Measurements from ENCODE around the gene ADPRHL1.

The ADPRHL1 gene

GRCh38 chr13:113486698-113487097 is 33.4 kb upstream of the ADPRHL1 start:
- TF ChIP-seq CTCF (IDR thresholded peaks at IDR 0.05), result no peak

GRCh38 chr13:113485545-113485944 is 32.3 kb upstream of the ADPRHL1 start:
- no peak for TF ChIP-seq CTCF (IDR thresholded peaks at IDR 0.05)

DNA sequence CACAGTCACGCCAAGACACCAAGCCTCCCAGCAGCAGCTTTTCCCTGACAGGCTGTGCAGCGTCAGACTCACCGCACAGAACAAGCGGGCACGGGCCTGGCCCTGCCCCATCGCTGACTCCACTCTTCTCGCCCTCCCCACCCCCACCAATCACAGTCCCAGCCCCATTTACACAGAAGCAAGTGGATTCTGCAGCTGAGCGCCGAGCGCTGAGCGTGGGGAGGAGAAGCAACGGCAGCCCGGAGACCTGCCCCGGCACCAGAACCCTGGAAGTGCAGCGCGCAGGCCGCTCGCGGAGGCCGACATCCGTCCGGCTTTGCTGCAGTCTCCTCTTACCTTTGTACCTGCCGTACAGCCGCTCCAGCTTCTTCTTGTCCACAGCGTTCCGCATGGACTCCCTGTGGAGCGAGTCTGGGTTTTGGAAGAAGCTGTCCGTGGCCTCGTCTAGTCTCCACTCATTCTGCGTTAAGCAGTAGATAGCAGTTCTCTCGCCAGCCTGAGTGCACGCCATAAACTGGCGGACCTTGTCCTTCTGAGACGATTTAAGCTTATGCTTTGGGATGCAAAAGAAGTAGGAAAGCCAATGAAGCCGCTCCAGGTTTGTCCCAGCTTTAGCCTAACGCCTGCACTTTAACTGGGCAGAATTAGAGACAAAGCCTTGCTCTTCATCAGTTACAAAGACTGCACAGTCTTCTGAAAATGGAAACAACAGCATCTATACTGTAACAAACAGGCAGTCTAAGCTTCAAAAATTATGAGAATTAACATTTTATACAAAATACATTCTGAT is 30.4 kb upstream of the ADPRHL1 start:
- TF ChIP-seq CTCF (IDR thresholded peaks at IDR 0.05), result no peak

- no peak for TF ChIP-seq CTCF (IDR thresholded peaks at IDR 0.05)
Measured at GRCh38 chr13:113483081-113483480, 29.8 kb upstream of the ADPRHL1 start.

DNA sequence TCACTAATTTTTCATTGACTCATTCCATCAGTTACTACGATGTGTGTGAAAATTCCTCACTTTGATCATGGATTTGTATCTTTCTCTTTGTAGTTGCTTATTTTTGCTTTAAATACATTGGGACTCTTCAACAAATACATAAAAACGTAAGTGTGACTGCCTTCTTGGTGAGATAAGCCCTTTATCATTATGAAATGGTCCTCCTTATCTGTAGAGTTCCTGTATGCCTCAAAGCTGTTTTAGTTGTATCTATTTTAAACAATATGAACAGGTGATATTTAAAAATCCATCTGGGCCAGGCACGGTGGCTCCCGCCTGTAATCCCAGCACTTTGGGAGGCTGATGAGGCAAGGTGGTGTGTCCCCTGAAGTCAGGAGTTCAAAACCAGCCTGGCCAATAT is 25.9 kb upstream of the ADPRHL1 start:
- TF ChIP-seq CTCF (IDR thresholded peaks at IDR 0.05), result no peak

GRCh38 chr13:113477724-113478123 is 24.4 kb upstream of the ADPRHL1 start:
- TF ChIP-seq CTCF (IDR thresholded peaks at IDR 0.05), result no peak

GRCh38 chr13:113476811-113477210 is 23.5 kb upstream of the ADPRHL1 start:
- TF ChIP-seq CTCF (IDR thresholded peaks at IDR 0.05), result no peak

GRCh38 chr13:113475911-113476310 is 22.6 kb upstream of the ADPRHL1 start:
- no peak for TF ChIP-seq CTCF (IDR thresholded peaks at IDR 0.05)
